Cardiac fibroblast (primary cell): Measurements from ENCODE around the gene MRC2.

Source experiments
- DNase-seq, 2 donors: peaks; one replicate each; pipeline versions ENCODE4 v3.0.0 to v3.0.0-alpha.2; 2010; ENCODE audit warnings: low read depth in 2 of 2
- H3K4me3 ChIP-seq, 2 donors: replicated peaks in 1 of 2; 1 replicate in 1 of 2; 2 replicates in 1 of 2; pipeline ENCODE4 v1.5.1; 2011; ENCODE audit warnings: low read depth in 2 of 2, low read length in 2 of 2, mild to moderate bottlenecking in 2 of 2, moderate library complexity in 1 of 2
- CTCF ChIP-seq: IDR thresholded peaks from one replicate; pipeline ENCODE4 v1.5.1; 2011; ENCODE audit warnings: low read depth, mild to moderate bottlenecking, low read length, inconsistent platforms

MRC2 gene

GRCh38 chr17:62676952-62677596 is 49.6 kb downstream of the MRC2 start:
- no peak for DNase-seq
- H3K4me3 ChIP-seq: no peak overlapping the region
- no peak for TF ChIP-seq CTCF

- no peak overlapping the region for H3K4me3 ChIP-seq
- TF ChIP-seq CTCF: no peak
- DNase-seq: no peak
These were observed 50.9 kb downstream of the MRC2 start for GRCh38 chr17:62678214-62678919.

- no peak for TF ChIP-seq CTCF
- DNase-seq: no peak
- no peak overlapping the region for H3K4me3 ChIP-seq
These were observed 52.5 kb downstream of the MRC2 start for GRCh38 chr17:62679866-62680377.

GRCh38 chr17:62680541-62681052 is 53.1 kb downstream of the MRC2 start:
- DNase-seq: no peak
- no peak overlapping the region for H3K4me3 ChIP-seq
- TF ChIP-seq CTCF: no peak

DNA sequence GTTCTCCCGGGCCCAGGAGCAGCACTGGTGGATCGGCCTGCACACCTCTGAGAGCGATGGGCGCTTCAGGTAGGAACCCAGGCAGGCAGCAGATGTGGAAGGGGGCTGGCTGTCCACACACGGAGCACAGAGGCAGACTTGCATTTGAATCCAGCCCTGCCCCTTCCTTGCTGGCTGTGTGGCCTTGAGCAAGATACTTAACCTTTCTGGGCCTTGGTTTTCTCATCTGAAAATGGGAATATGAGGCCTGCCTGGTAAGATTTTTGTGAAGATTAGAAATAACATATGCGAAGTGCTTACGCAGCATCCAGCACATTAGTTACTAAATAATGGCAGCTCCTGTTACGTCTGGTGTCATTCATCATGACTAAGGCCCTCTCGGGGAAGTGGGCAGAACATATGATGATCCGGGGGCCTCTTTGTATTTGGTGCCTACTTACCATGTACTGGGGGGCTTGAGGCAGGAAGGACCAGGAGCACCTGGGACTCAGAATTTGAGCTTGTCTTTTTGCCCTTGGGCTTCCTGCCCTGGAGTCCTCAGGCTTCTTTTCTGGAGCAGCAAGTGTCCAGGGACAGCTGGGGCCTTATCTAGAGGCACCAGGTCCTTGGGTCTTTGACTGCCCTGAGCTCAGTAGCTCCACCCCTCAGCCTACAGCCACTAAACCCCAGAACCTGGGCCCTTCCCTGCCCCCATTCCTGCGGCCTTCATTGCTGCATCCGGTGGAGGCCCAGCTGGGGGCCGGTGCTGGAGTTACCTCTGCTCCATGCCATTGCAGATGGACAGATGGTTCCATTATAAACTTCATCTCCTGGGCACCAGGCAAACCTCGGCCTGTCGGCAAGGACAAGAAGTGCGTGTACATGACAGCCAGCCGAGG is 53.8 kb downstream of the MRC2 start:
- DNase-seq: no peak
- no peak for TF ChIP-seq CTCF

GRCh38 chr17:62681939-62682381 is 54.5 kb downstream of the MRC2 start:
- no peak for TF ChIP-seq CTCF
- DNase-seq: no peak
- H3K4me3 ChIP-seq: no peak overlapping the region

More for the DNA sequence above, 53.8 kb downstream of the MRC2 start:
- H3K4me3 ChIP-seq: no peak overlapping the region
